Stimulated activated CD8-positive, alpha-beta memory T cell treated with anti-CD3 and anti-CD28 coated beads, Interleukin-4, amount 100 ng/mL, for 24 hours (primary cell): ENCODE results near the gene NSG2.

Source experiments
- DNase-seq: peaks from one replicate; pipeline ENCODE4 v3.0.0-alpha.2; 2020; ENCODE audit warnings: low read depth

Gene NSG2

GRCh38 chr5:174151599-174152181, 106.2 kb downstream of the NSG2 start:
- no peak for DNase-seq

DNA sequence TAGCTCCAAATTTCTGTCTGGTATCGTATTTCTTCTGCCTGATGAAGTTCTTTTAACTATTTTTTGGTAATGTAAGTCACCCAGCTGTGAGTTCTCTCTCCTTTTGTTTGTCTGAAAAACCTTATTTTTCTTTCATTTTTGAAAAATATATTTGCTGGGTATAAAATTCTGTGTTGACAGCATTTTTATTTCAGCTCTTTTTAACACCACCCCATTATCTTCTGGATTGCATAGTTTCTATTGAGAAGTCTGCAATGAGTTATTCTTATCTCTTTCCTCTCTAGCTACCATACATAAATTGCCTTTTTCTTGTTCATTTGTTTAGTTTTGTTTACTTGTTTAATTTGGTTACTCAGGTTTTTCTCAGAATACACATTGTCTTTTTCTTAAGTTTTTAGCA, 109.1 kb downstream of the NSG2 start:
- no peak for DNase-seq

DNA sequence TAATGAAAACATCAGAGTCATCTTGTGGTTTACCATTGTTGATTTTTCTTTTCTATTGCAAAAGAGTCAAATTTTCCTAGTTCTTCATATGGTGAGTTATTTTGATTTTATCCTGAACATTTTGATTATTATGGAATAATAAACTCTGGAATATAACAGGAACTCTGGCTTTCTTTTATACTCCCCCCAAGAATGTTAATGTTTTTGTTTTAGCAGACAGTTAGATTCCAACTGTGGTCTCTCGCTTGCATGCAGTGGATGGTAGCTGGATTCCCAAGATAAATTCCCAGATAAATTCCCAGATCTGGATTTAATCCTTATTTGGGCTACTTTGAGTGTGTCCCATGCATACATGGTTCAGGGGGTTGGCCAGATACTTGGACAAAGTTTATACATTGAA, 109.8 kb downstream of the NSG2 start:
- no peak for DNase-seq

- DNase-seq = no peak
These were observed 110.2 kb downstream of the NSG2 start for GRCh38 chr5:174155706-174156105.

DNA sequence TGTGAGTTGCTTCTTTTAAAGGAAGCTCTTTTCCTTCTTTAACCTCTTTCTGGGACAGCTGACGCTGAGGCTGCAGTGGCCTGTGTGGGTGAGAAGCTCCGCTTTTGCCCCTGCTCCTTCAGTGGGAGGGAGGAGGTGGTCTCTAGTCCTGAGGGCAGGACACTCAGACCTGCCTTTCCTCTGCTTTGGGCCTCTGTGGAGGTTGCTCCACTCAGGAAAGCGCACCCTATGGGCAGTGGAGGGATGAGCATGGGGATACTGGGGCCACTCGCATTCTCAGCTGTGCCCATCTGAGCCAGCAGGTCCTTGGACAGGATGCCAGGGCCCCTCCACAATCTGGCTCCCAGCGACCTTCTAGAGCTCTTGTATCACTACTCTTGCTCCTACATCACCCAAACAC, 111.5 kb downstream of the NSG2 start:
- no peak for DNase-seq
